Nephron (organoid): ENCODE results near the gene HIPK3.
"Not testable (repeated sequence)": the region's sequence is repeated elsewhere in the genome, so short reads cannot be mapped to it uniquely, and the experiment has no call there.

ENCODE experiments used
- H3K27ac Mint-ChIP-seq, 3 experiments: 2 replicates each; pipeline ENCODE4 v1.8.0; 2020; ENCODE audit warnings: mixed read lengths in 3 of 3, mild to moderate bottlenecking in 2 of 3, moderate library complexity in 1 of 3
- H3K27me3 Mint-ChIP-seq: 2 replicates; pipeline ENCODE4 v1.8.0; 2021; ENCODE audit warnings: low read depth, mild to moderate bottlenecking, moderate library complexity, mixed read lengths
- H3K36me3 Mint-ChIP-seq: 2 replicates; pipeline ENCODE4 v1.8.0; 2020; ENCODE audit warnings: low read depth, mixed read lengths
- H3K4me1 Mint-ChIP-seq: 2 replicates; pipeline ENCODE4 v1.8.0; 2020; ENCODE audit warnings: mixed read lengths
- H3K4me3 Mint-ChIP-seq, 3 experiments: 2 replicates each; pipeline ENCODE4 v1.8.0; 2020; ENCODE audit warnings: mild to moderate bottlenecking in 3 of 3, mixed read lengths in 3 of 3, moderate library complexity in 2 of 3
- H3K9me3 Mint-ChIP-seq: 2 replicates; pipeline ENCODE4 v1.8.0; 2020; ENCODE audit warnings: mixed read lengths
- CTCF ChIP-seq, 3 experiments: fragments of 200-600 bp; sonication (generic); IDR thresholded peaks; one replicate each; pipeline ENCODE4 v1.5.0; 2021; ENCODE audit warnings: antibody characterized with exemption in 3 of 3; ENCODE audit not compliant: unreplicated experiment in 3 of 3

HIPK3 gene

GRCh38 chr11:33366918-33367317, 109.7 kb downstream of the HIPK3 start:
- Mint-ChIP-seq H3K27ac (no peak overlapping the region), H3K36me3 (no peaks in the 10 kb centered on the region), H3K4me3 (no peak overlapping the region), H3K9me3 (no peaks in the 10 kb centered on the region), H3K27me3 (peaks cover 5% of the 10 kb centered on the region), H3K4me1 (no peaks in the 10 kb centered on the region)
- no peak for TF ChIP-seq CTCF (IDR thresholded peaks at IDR 0.05; ENCODE audit: unreplicated experiment in 3 of 3)

- not testable (repeated sequence) for H3K4me1 Mint-ChIP-seq, H3K36me3 Mint-ChIP-seq, H3K27ac Mint-ChIP-seq, H3K4me3 Mint-ChIP-seq, H3K9me3 Mint-ChIP-seq
- H3K27me3 Mint-ChIP-seq: peaks cover 15% of the 10 kb centered on the region
Measured at GRCh38 chr11:33368475-33368874, 111.3 kb downstream of the HIPK3 start.

- Mint-ChIP-seq H3K27me3 (peaks cover 18% of the 10 kb centered on the region), H3K36me3 (no peaks in the 10 kb centered on the region), H3K27ac (no peak overlapping the region), H3K4me3 (no peak overlapping the region), H3K4me1 (no peaks in the 10 kb centered on the region), H3K9me3 (no peaks in the 10 kb centered on the region)
- TF ChIP-seq CTCF (IDR thresholded peaks at IDR 0.05; ENCODE audit: unreplicated experiment in 3 of 3): no peak
Measured at GRCh38 chr11:33368931-33369330, 111.8 kb downstream of the HIPK3 start.

GRCh38 chr11:33373636-33374035, 116.5 kb downstream of the HIPK3 start:
- Mint-ChIP-seq H3K4me1 (peaks cover 12% of the 10 kb centered on the region), H3K4me3 (no peak overlapping the region), H3K9me3 (no peaks in the 10 kb centered on the region), H3K27me3 (peaks cover 55% of the 10 kb centered on the region), H3K27ac (no peak overlapping the region), H3K36me3 (no peaks in the 10 kb centered on the region)
- no peak for TF ChIP-seq CTCF (IDR thresholded peaks at IDR 0.05; ENCODE audit: unreplicated experiment in 3 of 3)

GRCh38 chr11:33375236-33375635, 118.1 kb downstream of the HIPK3 start:
- no peaks in the 10 kb centered on the region for H3K36me3 Mint-ChIP-seq
- peaks cover 54% of the 10 kb centered on the region for H3K27me3 Mint-ChIP-seq
- peaks cover 13% of the 10 kb centered on the region for H3K4me1 Mint-ChIP-seq
- H3K27ac Mint-ChIP-seq: peak overlapping the region in 1 of 3 experiments; percentile 43
- H3K4me3 Mint-ChIP-seq: peak overlapping the region; percentile 83 to 93 (median 86)
- H3K9me3 Mint-ChIP-seq: no peaks in the 10 kb centered on the region
- no peak for TF ChIP-seq CTCF (IDR thresholded peaks at IDR 0.05; ENCODE audit: unreplicated experiment in 3 of 3)

- Mint-ChIP-seq H3K4me1 (peaks cover 13% of the 10 kb centered on the region), H3K27ac (peak within 1 kb of the TSS in 1 of 3 experiments; percentile 43), H3K36me3 (no peaks in the 10 kb centered on the region), H3K9me3 (no peaks in the 10 kb centered on the region), H3K4me3 (peak within 1 kb of the TSS; percentile 83 to 93 (median 86)), H3K27me3 (peaks cover 54% of the 10 kb centered on the region)
- no peak for TF ChIP-seq CTCF (IDR thresholded peaks at IDR 0.05; ENCODE audit: unreplicated experiment in 3 of 3)
Measured at GRCh38 chr11:33375688-33376311, 118.6 kb downstream of the HIPK3 start, which contains the start of gene KIAA1549L. KIAA1549L (plus strand) TSS chr11:33376108.
